K562 (cell line): ENCODE measurements around the gene BCL7C. TPM values are rescaled to one million over a fixed set of nuclear protein-coding genes. Genes with fewer than 3 reads are reported as not detected.
A peak's percentile ranks its signal among the peaks of the same experiment; 100 is the strongest.

Experiments used
- CC2D1A ChIP-seq: fragments of 450-650 bp; IDR thresholded peaks from 2 replicates; pipeline ENCODE4 v1.6.1; 2017; ENCODE audit warnings: mild to moderate bottlenecking
- E2F1 ChIP-seq: sonication (generic); formaldehyde crosslinking; IDR thresholded peaks from 2 replicates; pipeline ENCODE4 v1.8.1; 2023; ENCODE audit warnings: mild to moderate bottlenecking, missing genetic modification reagents, moderate library complexity
- ERF ChIP-seq: fragments of 450-650 bp; formaldehyde crosslinking; IDR thresholded peaks from 2 replicates; pipeline ENCODE4 v1.4.0; 2020; ENCODE audit warnings: mild to moderate bottlenecking, mixed read lengths
- NFATC3 ChIP-seq: fragments of 450-650 bp; IDR thresholded peaks from 2 replicates; pipeline ENCODE4 v1.6.1; 2017; ENCODE audit warnings: mild to moderate bottlenecking
- TBL1XR1 ChIP-seq, 2 experiments: IDR thresholded peaks; 2 replicates each; pipeline ENCODE4 v1.6.1; 2012; ENCODE audit warnings: improper control_type of control experiment in 2 of 2, low read length in 2 of 2, mild to moderate bottlenecking in 1 of 2
- TCF3 ChIP-seq: sonication (generic); formaldehyde crosslinking; IDR thresholded peaks from 2 replicates; pipeline ENCODE4 v1.4.0; 2020; ENCODE audit warnings: mild to moderate bottlenecking, missing genetic modification reagents
- ZBTB8A ChIP-seq: fragments of 450-650 bp; IDR thresholded peaks from 2 replicates; pipeline ENCODE4 v1.6.1; 2018; ENCODE audit warnings: mild to moderate bottlenecking, moderate library complexity; ENCODE audit not compliant: partially characterized antibody
- ZFP36 ChIP-seq: fragments of 150-350 bp; IDR thresholded peaks from 2 replicates; pipeline ENCODE4 v1.6.1; 2018; ENCODE audit warnings: low read length, low read depth; ENCODE audit not compliant: partially characterized antibody
- ZNF592 ChIP-seq: fragments of 450-650 bp; IDR thresholded peaks from 2 replicates; pipeline ENCODE4 v1.6.1; 2017; ENCODE audit warnings: antibody characterized with exemption, mild to moderate bottlenecking
- polyA plus RNA-seq, 8 experiments: library from polyadenylated mRNA; depleted of rRNA in 4 of 8; stranded (reverse) in 5 of 8; unstranded in 3 of 8; fragments of >200 nt; fragmentation: Nextera tagmentation in 2 of 8; fragmentation: Illumina TruSeq in 1 of 8; extraction: Ambion mirVana in 2 of 8; extraction: Trizol in 1 of 8; gene quantifications; 2 replicates each; pipeline versions ENCODE4 v1.2.1 to v1.2.3, GENCODE V29; 2011 to 2014; ENCODE audit warnings: inconsistent platforms in 1 of 8, missing spikeins in 1 of 8
- total RNA-seq, 7 experiments: library from RNA; depleted of rRNA in 6 of 7; stranded (reverse); fragments of >200 nt in 6 of 7; fragmentation: Illumina TruSeq in 2 of 7; extraction: Trizol in 2 of 7; gene quantifications; 2 replicates each; pipeline versions ENCODE4 v1.2.1 to v1.2.3, GENCODE V29; 2011 to 2021; ENCODE audit warnings: low replicate concordance in 1 of 7
- TF ChIP-seq, protein P1 (sequence below): fragments of 250-450 bp; sonication (Bioruptor Pico); IDR thresholded peaks from 2 replicates; pipeline ENCODE4 v1.4.0; 2020
- TF ChIP-seq, protein P2 (sequence below): fragments of 250-450 bp; sonication (Bioruptor Pico); IDR thresholded peaks from 2 replicates; pipeline ENCODE4 v1.4.0; 2020
- TF ChIP-seq, protein P3 (sequence below): sonication (generic); formaldehyde crosslinking; IDR thresholded peaks from 2 replicates; pipeline ENCODE4 v1.8.0; 2022; ENCODE audit warnings: mild to moderate bottlenecking, missing genetic modification reagents

Gene BCL7C
- total and polyA plus RNA-seq, 9 of the 15 experiments (the other 6 are each of a cell fraction or from before 2014, with no cell fraction given) = 1.7 to 85.8 (median 19.6) TPM

DNA sequence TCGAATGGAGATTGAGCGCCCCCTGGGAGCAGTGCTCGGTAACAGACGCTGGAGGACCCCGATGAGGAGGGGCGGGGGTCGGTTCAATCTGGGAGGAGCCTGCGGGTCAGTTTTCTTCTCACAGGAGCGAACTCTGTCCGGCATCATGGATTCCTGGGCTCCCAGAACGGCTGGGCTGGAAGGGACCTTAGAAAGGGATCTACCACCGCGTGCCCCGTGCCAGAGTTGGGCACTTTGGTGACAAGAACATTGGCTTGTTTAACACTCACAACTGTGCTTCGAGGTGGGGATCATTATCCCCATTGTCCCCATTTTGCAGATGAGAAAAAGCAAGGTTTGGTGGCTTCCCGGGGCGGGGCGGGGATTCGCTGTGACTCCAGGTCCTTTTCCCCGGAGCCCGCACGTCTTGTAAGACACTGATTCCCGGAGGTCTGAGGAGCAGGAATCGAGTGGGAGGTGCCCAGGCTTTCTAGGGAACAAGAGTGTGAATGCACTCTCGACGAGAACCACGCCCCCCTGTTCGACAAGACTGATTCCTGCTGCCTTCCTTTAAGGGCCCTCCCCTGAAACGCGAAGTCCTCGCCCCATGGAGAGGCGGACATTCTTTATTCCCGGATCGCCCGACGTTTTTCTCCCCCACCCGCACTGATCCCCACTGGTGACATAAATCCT is 28.0 kb upstream of the BCL7C start (continued):
- TF ChIP-seq ZBTB8A = no peak
- TF ChIP-seq E2F1 = no peak
- TF ChIP-seq, protein P1, sequence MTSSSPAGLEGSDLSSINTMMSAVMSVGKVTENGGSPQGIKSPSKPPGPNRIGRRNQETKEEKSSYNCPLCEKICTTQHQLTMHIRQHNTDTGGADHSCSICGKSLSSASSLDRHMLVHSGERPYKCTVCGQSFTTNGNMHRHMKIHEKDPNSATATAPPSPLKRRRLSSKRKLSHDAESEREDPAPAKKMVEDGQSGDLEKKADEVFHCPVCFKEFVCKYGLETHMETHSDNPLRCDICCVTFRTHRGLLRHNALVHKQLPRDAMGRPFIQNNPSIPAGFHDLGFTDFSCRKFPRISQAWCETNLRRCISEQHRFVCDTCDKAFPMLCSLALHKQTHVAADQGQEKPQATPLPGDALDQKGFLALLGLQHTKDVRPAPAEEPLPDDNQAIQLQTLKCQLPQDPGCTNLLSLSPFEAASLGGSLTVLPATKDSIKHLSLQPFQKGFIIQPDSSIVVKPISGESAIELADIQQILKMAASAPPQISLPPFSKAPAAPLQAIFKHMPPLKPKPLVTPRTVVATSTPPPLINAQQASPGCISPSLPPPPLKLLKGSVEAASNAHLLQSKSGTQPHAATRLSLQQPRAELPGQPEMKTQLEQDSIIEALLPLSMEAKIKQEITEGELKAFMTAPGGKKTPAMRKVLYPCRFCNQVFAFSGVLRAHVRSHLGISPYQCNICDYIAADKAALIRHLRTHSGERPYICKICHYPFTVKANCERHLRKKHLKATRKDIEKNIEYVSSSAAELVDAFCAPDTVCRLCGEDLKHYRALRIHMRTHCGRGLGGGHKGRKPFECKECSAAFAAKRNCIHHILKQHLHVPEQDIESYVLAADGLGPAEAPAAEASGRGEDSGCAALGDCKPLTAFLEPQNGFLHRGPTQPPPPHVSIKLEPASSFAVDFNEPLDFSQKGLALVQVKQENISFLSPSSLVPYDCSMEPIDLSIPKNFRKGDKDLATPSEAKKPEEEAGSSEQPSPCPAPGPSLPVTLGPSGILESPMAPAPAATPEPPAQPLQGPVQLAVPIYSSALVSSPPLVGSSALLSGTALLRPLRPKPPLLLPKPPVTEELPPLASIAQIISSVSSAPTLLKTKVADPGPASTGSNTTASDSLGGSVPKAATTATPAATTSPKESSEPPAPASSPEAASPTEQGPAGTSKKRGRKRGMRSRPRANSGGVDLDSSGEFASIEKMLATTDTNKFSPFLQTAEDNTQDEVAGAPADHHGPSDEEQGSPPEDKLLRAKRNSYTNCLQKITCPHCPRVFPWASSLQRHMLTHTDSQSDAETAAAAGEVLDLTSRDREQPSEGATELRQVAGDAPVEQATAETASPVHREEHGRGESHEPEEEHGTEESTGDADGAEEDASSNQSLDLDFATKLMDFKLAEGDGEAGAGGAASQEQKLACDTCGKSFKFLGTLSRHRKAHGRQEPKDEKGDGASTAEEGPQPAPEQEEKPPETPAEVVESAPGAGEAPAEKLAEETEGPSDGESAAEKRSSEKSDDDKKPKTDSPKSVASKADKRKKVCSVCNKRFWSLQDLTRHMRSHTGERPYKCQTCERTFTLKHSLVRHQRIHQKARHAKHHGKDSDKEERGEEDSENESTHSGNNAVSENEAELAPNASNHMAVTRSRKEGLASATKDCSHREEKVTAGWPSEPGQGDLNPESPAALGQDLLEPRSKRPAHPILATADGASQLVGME (CRISPR knock-in tag) = 0 out of 2 replicates have a peak, but pooled peaks have one; percentile 31
- TF ChIP-seq, protein P2, sequence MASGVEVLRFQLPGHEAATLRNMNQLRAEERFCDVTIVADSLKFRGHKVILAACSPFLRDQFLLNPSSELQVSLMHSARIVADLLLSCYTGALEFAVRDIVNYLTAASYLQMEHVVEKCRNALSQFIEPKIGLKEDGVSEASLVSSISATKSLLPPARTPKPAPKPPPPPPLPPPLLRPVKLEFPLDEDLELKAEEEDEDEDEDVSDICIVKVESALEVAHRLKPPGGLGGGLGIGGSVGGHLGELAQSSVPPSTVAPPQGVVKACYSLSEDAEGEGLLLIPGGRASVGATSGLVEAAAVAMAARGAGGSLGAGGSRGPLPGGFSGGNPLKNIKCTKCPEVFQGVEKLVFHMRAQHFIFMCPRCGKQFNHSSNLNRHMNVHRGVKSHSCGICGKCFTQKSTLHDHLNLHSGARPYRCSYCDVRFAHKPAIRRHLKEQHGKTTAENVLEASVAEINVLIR (CRISPR knock-in tag) = no peak
- TF ChIP-seq ERF (CRISPR knock-in tag) = 0 out of 2 replicates have a peak, but pooled peaks have one; percentile 69
- peak; percentile 56 for TF ChIP-seq CC2D1A
- no peak for TF ChIP-seq NFATC3
- TF ChIP-seq, protein P3, sequence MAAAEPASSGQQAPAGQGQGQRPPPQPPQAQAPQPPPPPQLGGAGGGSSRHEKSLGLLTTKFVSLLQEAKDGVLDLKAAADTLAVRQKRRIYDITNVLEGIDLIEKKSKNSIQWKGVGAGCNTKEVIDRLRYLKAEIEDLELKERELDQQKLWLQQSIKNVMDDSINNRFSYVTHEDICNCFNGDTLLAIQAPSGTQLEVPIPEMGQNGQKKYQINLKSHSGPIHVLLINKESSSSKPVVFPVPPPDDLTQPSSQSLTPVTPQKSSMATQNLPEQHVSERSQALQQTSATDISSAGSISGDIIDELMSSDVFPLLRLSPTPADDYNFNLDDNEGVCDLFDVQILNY (CRISPR knock-in tag) = no peak
- no peak for TF ChIP-seq ZFP36
- peak; percentile 26; the same call in 1 of the 2 replicates for TF ChIP-seq ZNF592
- no peak for TF ChIP-seq TCF3 (CRISPR knock-in tag)
- TF ChIP-seq TBL1XR1 (IDR thresholded peaks at IDR 0.05; ENCODE audit: low read length in 2 of 2) = no peak
